HepG2 (cell line): Measurements from ENCODE around the gene CFAP69. TPM values are rescaled to one million over a fixed set of nuclear protein-coding genes. Genes with fewer than 3 reads are reported as not detected.

ENCODE experiments used
- ARID5B ChIP-seq: IDR thresholded peaks from 2 replicates; pipeline ENCODE4 v1.4.0; 2020; ENCODE audit warnings: mild to moderate bottlenecking, missing genetic modification reagents
- CTCF ChIP-seq: sonication (generic); formaldehyde crosslinking; IDR thresholded peaks from 2 replicates; pipeline ENCODE4 v1.5.0; 2020; ENCODE audit warnings: mild to moderate bottlenecking, missing genetic modification reagents, moderate library complexity
- EP300 ChIP-seq, 3 experiments: sonication (generic) in 1 of 3; formaldehyde crosslinking in 1 of 3; IDR thresholded peaks; 2 replicates each; pipeline versions ENCODE4 v1.5.1 to v1.6.1; 2011 to 2020; ENCODE audit warnings: low read depth in 2 of 3, low read length in 2 of 3, borderline replicate concordance in 1 of 3, improper control_type of control experiment in 1 of 3, mild to moderate bottlenecking in 1 of 3, missing genetic modification reagents in 1 of 3, moderate library complexity in 1 of 3
- GATAD2A ChIP-seq: IDR thresholded peaks from 2 replicates; pipeline ENCODE4 v1.6.1; 2016
- HMGXB3 ChIP-seq: sonication (generic); formaldehyde crosslinking; IDR thresholded peaks from 2 replicates; pipeline ENCODE4 v1.4.0; 2020; ENCODE audit warnings: missing genetic modification reagents, borderline replicate concordance
- KAT7 ChIP-seq: IDR thresholded peaks from 2 replicates; pipeline ENCODE4 v1.6.1; 2018; ENCODE audit warnings: borderline replicate concordance, missing compliant biosample characterization
- KDM4B ChIP-seq: sonication (generic); formaldehyde crosslinking; IDR thresholded peaks from 2 replicates; pipeline ENCODE4 v1.4.0; 2020; ENCODE audit warnings: missing genetic modification reagents
- MED8 ChIP-seq: sonication (generic); formaldehyde crosslinking; IDR thresholded peaks from 2 replicates; pipeline ENCODE4 v1.8.1; 2023; ENCODE audit warnings: mild to moderate bottlenecking, missing genetic modification reagents; ENCODE audit not compliant: insufficient replicate concordance
- NFRKB ChIP-seq: fragments of 450-650 bp; IDR thresholded peaks from 2 replicates; pipeline ENCODE4 v1.6.1; 2017
- PBX3 ChIP-seq: sonication (generic); formaldehyde crosslinking; IDR thresholded peaks from 2 replicates; pipeline ENCODE4 v1.8.1; 2023; ENCODE audit warnings: missing genetic modification reagents, inconsistent platforms, borderline replicate concordance
- RAD51 ChIP-seq: fragments of 450-650 bp; IDR thresholded peaks from 2 replicates; pipeline ENCODE4 v1.6.1; 2016; ENCODE audit warnings: borderline replicate concordance
- SYNCRIP ChIP-seq: fragments of 200-400 bp; formaldehyde crosslinking; IDR thresholded peaks from 2 replicates; pipeline ENCODE4 v1.6.1; 2018; ENCODE audit warnings: mild to moderate bottlenecking, low read depth, low read length; ENCODE audit not compliant: insufficient read depth
- ZNF143 ChIP-seq: sonication (generic); formaldehyde crosslinking; IDR thresholded peaks from 2 replicates; pipeline ENCODE4 v1.4.0; 2020; ENCODE audit warnings: missing genetic modification reagents
- ZNF282 ChIP-seq: fragments of 450-650 bp; IDR thresholded peaks from 2 replicates; pipeline ENCODE4 v1.6.1; 2018; ENCODE audit not compliant: partially characterized antibody
- polyA plus RNA-seq, 8 experiments: library from polyadenylated mRNA; depleted of rRNA in 3 of 8; stranded (reverse) in 7 of 8; unstranded in 1 of 8; fragments of >200 nt; fragmentation: Illumina TruSeq in 4 of 8; extraction: Trizol in 4 of 8; gene quantifications; 2 replicates each; pipeline versions ENCODE4 v1.2.1 to v1.2.3, GENCODE V29; 2011 to 2016; ENCODE audit warnings: low read depth in 4 of 8, missing spikeins in 1 of 8, mixed read lengths in 1 of 8; ENCODE audit not compliant: insufficient read depth in 1 of 8
- total RNA-seq, 5 experiments: library from RNA; depleted of rRNA; stranded (reverse); fragments of >200 nt; fragmentation: Illumina TruSeq; extraction: Trizol; gene quantifications; 2 replicates each; pipeline ENCODE4 v1.2.3, GENCODE V29; 2016; ENCODE audit warnings: low read depth in 1 of 5
- TF ChIP-seq, protein P1 (sequence below): sonication (generic); formaldehyde crosslinking; IDR thresholded peaks from 2 replicates; pipeline ENCODE4 v1.4.0; 2020; ENCODE audit warnings: missing genetic modification reagents

Gene CFAP69
- total and polyA plus RNA-seq, 2 of the 13 experiments (the other 11 are each of a cell fraction or from before 2014, with no cell fraction given), result 2.2 to 4.0 TPM

- TF ChIP-seq ARID5B (CRISPR knock-in tag), result 0 out of 2 replicates have a peak, but pooled peaks have one; percentile 20
- no peak for TF ChIP-seq KAT7 (CRISPR knock-in tag)
- no peak for TF ChIP-seq CTCF
- no peak for TF ChIP-seq KDM4B (CRISPR knock-in tag)
- no peak for TF ChIP-seq MED8 (CRISPR knock-in tag)
- no peak for TF ChIP-seq HMGXB3
- TF ChIP-seq EP300 (IDR thresholded peaks at IDR 0.05; ENCODE audit: low read depth in 2 of 2, low read length in 2 of 2), result peak in 1 of 2 experiments; percentile 31; a peak in 1 of 4 replicates
- no peak for TF ChIP-seq EP300 (CRISPR knock-in tag; IDR thresholded peaks at IDR 0.05; ENCODE audit: borderline replicate concordance)
- TF ChIP-seq, protein P1, sequence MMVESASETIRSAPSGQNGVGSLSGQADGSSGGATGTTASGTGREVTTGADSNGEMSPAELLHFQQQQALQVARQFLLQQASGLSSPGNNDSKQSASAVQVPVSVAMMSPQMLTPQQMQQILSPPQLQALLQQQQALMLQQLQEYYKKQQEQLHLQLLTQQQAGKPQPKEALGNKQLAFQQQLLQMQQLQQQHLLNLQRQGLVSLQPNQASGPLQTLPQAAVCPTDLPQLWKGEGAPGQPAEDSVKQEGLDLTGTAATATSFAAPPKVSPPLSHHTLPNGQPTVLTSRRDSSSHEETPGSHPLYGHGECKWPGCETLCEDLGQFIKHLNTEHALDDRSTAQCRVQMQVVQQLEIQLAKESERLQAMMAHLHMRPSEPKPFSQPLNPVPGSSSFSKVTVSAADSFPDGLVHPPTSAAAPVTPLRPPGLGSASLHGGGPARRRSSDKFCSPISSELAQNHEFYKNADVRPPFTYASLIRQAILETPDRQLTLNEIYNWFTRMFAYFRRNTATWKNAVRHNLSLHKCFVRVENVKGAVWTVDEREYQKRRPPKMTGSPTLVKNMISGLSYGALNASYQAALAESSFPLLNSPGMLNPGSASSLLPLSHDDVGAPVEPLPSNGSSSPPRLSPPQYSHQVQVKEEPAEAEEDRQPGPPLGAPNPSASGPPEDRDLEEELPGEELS (CRISPR knock-in tag), result no peak
- TF ChIP-seq GATAD2A (CRISPR knock-in tag), result 0 out of 2 replicates have a peak, but pooled peaks have one; percentile 17
- TF ChIP-seq RAD51, result no peak
- TF ChIP-seq PBX3 (CRISPR knock-in tag), result no peak
- no peak for TF ChIP-seq SYNCRIP
- TF ChIP-seq NFRKB, result no peak
- TF ChIP-seq ZNF143 (CRISPR knock-in tag), result no peak
- no peak for TF ChIP-seq ZNF282
These were observed 31.2 kb downstream of the CFAP69 start (continued) for GRCh38 chr7:90276033-90276728.
